ENCODE results near the gene C3orf18. TPM values are rescaled to one million over a fixed set of nuclear protein-coding genes. Genes with fewer than 3 reads are reported as not detected.

The C3orf18 gene
- total RNA-seq, 2 donors from 2014 or later, result 2.4 to 2.9 TPM

- no peak for DNase-seq
- H3K4me3 ChIP-seq, result no peak overlapping the region
These were observed 38.4 kb upstream of the C3orf18 start for GRCh38 chr3:50605901-50606326.

GRCh38 chr3:50604628-50605588 lies 37.4 kb upstream of the C3orf18 start:
- Histone ChIP-seq H3K27ac (no peak overlapping the region), H3K4me1 (peaks cover 38% of the 10 kb centered on the region), H3K9me3 (no peaks in the 10 kb centered on the region), H3K9ac (ENCODE audit: low read depth in 2 of 2, low read length in 2 of 2) (peak overlapping the region; percentile 31 to 43), H3K36me3 (peaks cover 14% of the 10 kb centered on the region), H3K27me3 (no peaks in the 10 kb centered on the region), H3K4me3 (no peak overlapping the region)
- intact Hi-C loops (cut with DNase I), result no loop called here
- TF ChIP-seq CTCF (IDR thresholded peaks at IDR 0.05), result no peak
- DNase-seq, result no peak

More at GRCh38 chr3:50605901-50606326, 38.4 kb upstream of the C3orf18 start:
- Histone ChIP-seq H3K27me3 (no peaks in the 10 kb centered on the region), H3K9me3 (no peaks in the 10 kb centered on the region), H3K4me1 (peaks cover 33% of the 10 kb centered on the region), H3K27ac (peak overlapping the region; percentile 0), H3K9ac (ENCODE audit: low read depth in 2 of 2, low read length in 2 of 2) (peak overlapping the region in 1 of 2 donors; percentile 32), H3K36me3 (peaks cover 14% of the 10 kb centered on the region)
- intact Hi-C loops (cut with DNase I), result no loop called here
- no peak for TF ChIP-seq CTCF (IDR thresholded peaks at IDR 0.05)

GRCh38 chr3:50604110-50604621 lies 36.6 kb upstream of the C3orf18 start:
- Histone ChIP-seq H3K36me3 (peaks cover 14% of the 10 kb centered on the region), H3K4me1 (peaks cover 32% of the 10 kb centered on the region), H3K9ac (ENCODE audit: low read depth in 2 of 2, low read length in 2 of 2) (peak overlapping the region in 1 of 2 donors; percentile 51), H3K9me3 (no peaks in the 10 kb centered on the region), H3K27ac (peak overlapping the region; percentile 97), H3K27me3 (no peaks in the 10 kb centered on the region), H3K4me3 (no peak overlapping the region)
- DNase-seq, result no peak
- TF ChIP-seq CTCF (IDR thresholded peaks at IDR 0.05), result no peak
- intact Hi-C loops (cut with DNase I), result no loop called here

- H3K9ac ChIP-seq (ENCODE audit: low read depth in 2 of 2, low read length in 2 of 2), result peak overlapping the region in 1 of 2 donors; percentile 100
- intact Hi-C loops (cut with DNase I), result no loop called here
- no peaks in the 10 kb centered on the region for H3K27me3 ChIP-seq
- H3K36me3 ChIP-seq, result peaks cover 14% of the 10 kb centered on the region
- H3K9me3 ChIP-seq, result no peaks in the 10 kb centered on the region
- no peak for DNase-seq
- H3K4me3 ChIP-seq, result no peak overlapping the region
- H3K4me1 ChIP-seq, result peaks cover 31% of the 10 kb centered on the region
- peak overlapping the region; percentile 97 for H3K27ac ChIP-seq
- no peak for TF ChIP-seq CTCF (IDR thresholded peaks at IDR 0.05)
These were observed 35.9 kb upstream of the C3orf18 start for GRCh38 chr3:50603261-50604109.

GRCh38 chr3:50602595-50603191 lies 35.1 kb upstream of the C3orf18 start:
- peak overlapping the region; percentile 38 to 100 for H3K9ac ChIP-seq (ENCODE audit: low read depth in 2 of 2, low read length in 2 of 2)
- intact Hi-C loops (cut with DNase I), result no loop called here
- no peaks in the 10 kb centered on the region for H3K9me3 ChIP-seq
- H3K27ac ChIP-seq, result peak overlapping the region; percentile 97
- H3K36me3 ChIP-seq, result peaks cover 14% of the 10 kb centered on the region
- TF ChIP-seq CTCF (IDR thresholded peaks at IDR 0.05), result no peak
- peaks cover 31% of the 10 kb centered on the region for H3K4me1 ChIP-seq
- H3K27me3 ChIP-seq, result no peaks in the 10 kb centered on the region
- no peak overlapping the region for H3K4me3 ChIP-seq
- DNase-seq, result peak; percentile 66
